HG03039 (cell line): Measurements from ENCODE around the gene LSS.
"Not testable (repeated sequence)": the region's sequence is repeated elsewhere in the genome, so short reads cannot be mapped to it uniquely, and the experiment has no call there.

Experiments
- ATAC-seq: cut with Tn5 transposase; IDR thresholded peaks from one replicate; pipeline ENCODE4 v1.9.1; 2021; ENCODE audit warnings: mild to moderate bottlenecking, moderate library complexity; ENCODE audit not compliant: unreplicated experiment

LSS gene

DNA sequence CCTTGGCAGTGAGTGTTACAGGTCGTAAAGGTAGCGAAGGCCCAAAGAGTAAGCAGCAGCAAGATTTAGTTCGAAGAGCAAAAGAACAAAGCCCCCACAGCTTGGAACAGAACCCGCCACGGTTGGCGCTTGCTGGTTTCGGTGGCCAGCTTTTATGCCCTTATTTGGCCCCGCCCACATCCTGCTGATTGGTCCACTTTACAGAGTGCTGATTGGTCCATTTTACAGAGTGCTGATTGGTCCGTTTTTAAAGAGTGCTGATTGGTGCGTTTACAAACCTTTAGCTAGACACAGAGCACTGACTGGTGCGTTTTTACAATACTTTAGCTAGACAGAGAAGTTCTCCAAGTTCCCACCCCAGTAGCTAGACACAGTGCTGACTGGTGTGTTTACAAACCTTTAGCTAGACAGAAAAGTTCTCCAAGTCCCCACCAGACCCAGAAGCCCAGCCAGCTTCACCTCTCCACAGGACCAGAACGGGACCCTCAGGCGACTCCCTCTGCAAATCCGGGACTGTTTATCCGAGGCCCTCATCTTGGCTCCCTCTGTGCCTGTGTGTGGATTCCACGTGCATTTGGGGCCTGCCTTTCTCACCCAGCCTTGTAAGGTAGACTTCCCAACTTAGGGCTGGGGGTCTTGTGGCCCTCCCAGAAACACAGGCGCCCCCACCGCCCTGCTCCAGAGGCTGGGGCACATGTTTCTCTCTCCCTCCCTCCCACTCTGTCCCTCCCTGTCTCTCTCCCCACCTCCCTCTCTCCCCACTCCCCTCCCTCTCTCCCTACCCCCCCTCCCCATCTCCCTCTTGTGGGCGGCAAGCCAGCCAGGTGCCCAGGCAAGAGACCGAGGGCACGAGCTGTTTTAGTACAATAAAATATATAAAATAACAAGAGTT, 85.7 kb downstream of the LSS start:
- ATAC-seq, result no peak

DNA sequence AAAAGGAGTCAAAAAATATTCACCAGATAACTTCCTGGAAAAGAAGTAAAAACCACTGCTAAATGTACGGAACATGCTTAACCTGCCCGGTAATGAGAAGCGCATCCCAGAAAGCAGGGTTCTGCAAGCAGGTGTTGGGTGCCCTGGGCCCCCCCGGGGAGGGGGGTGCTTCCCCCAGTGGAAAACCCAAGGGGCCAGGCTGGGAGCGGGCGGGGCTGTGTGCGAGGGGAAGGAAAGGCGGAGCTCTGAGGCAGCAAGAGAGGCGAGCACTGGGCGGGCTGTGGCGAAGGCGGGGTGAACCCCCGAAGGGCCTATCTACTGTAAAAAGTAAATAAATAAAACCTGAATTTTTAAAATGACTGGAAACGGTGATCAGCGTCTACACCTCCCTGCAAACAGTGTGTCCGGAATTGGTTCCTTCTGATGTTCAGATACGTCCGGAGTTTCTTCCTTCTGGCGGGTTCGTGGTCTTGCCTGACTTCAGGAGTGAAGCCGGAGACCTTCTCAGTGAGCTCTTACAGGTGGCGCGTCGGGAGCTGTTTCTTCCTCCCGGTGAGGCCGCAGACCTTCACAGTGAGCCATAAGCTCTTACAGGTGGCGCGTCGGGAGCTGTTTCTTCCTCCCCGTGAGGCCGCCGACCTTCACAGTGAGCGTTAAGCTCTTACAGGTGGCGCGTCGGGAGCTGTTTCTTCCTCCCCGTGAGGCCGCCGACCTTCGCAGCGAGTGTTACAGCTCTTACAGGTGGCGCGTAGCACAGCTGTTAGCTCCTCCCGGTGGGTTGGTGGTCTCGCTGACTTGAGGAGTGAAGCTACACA, 86.6 kb downstream of the LSS start:
- ATAC-seq, result no peak

GRCh38 chr21:46140352-46141003, 88.1 kb downstream of the LSS start:
- ATAC-seq, result not testable (repeated sequence)

GRCh38 chr21:46139686-46140085, 88.9 kb downstream of the LSS start:
- no peak for ATAC-seq

- ATAC-seq, result no peak
Observed at GRCh38 chr21:46138383-46138970, 90.1 kb downstream of the LSS start.
